ENCODE results near the gene CUBN.

DNA sequence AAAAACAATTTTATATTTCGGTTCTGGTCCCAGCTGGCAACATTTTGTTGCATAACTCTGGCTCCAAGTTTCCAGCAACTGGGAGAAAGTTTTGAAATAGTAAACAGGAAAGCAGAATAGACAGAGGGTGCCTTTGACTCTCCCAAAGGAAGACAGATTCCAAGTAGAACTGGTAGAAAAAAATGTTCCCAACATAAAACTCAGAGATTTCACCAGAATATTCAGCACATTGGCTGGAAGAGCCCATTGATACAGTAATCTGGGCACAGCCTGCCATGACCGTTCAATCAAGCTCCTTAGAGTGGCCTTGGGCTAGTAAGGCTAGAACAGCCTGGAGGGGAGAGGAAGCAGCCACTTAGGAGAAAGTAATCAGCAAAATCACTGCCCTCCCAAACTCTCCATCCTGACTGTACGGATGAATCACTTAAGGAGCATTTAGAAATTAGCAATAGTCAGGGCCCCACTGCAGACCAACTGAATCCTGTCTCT is 120.4 kb downstream of the CUBN start:
- TF ChIP-seq ZBTB8A (tag by site-specific recombination; IDR thresholded peaks at IDR 0.05) (no peak), SP2 (tag by site-specific recombination; IDR thresholded peaks at IDR 0.05) (no peak), ZFHX2 (tag by site-specific recombination; conservative IDR thresholded peaks at IDR 0.05) (no peak), ZNF391 (tag by site-specific recombination; IDR thresholded peaks at IDR 0.05; ENCODE audit: borderline replicate concordance, low read depth) (no peak), KLF9 (tag by site-specific recombination; IDR thresholded peaks at IDR 0.05; ENCODE audit: low read depth) (no peak)
- TF ChIP-seq, protein P1, sequence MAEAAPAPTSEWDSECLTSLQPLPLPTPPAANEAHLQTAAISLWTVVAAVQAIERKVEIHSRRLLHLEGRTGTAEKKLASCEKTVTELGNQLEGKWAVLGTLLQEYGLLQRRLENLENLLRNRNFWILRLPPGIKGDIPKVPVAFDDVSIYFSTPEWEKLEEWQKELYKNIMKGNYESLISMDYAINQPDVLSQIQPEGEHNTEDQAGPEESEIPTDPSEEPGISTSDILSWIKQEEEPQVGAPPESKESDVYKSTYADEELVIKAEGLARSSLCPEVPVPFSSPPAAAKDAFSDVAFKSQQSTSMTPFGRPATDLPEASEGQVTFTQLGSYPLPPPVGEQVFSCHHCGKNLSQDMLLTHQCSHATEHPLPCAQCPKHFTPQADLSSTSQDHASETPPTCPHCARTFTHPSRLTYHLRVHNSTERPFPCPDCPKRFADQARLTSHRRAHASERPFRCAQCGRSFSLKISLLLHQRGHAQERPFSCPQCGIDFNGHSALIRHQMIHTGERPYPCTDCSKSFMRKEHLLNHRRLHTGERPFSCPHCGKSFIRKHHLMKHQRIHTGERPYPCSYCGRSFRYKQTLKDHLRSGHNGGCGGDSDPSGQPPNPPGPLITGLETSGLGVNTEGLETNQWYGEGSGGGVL (tag by site-specific recombination; IDR thresholded peaks at IDR 0.05) = no peak
- TF ChIP-seq, protein P2, sequence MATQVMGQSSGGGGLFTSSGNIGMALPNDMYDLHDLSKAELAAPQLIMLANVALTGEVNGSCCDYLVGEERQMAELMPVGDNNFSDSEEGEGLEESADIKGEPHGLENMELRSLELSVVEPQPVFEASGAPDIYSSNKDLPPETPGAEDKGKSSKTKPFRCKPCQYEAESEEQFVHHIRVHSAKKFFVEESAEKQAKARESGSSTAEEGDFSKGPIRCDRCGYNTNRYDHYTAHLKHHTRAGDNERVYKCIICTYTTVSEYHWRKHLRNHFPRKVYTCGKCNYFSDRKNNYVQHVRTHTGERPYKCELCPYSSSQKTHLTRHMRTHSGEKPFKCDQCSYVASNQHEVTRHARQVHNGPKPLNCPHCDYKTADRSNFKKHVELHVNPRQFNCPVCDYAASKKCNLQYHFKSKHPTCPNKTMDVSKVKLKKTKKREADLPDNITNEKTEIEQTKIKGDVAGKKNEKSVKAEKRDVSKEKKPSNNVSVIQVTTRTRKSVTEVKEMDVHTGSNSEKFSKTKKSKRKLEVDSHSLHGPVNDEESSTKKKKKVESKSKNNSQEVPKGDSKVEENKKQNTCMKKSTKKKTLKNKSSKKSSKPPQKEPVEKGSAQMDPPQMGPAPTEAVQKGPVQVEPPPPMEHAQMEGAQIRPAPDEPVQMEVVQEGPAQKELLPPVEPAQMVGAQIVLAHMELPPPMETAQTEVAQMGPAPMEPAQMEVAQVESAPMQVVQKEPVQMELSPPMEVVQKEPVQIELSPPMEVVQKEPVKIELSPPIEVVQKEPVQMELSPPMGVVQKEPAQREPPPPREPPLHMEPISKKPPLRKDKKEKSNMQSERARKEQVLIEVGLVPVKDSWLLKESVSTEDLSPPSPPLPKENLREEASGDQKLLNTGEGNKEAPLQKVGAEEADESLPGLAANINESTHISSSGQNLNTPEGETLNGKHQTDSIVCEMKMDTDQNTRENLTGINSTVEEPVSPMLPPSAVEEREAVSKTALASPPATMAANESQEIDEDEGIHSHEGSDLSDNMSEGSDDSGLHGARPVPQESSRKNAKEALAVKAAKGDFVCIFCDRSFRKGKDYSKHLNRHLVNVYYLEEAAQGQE (tag by site-specific recombination; IDR thresholded peaks at IDR 0.05) = no peak
- TF ChIP-seq, protein P3, sequence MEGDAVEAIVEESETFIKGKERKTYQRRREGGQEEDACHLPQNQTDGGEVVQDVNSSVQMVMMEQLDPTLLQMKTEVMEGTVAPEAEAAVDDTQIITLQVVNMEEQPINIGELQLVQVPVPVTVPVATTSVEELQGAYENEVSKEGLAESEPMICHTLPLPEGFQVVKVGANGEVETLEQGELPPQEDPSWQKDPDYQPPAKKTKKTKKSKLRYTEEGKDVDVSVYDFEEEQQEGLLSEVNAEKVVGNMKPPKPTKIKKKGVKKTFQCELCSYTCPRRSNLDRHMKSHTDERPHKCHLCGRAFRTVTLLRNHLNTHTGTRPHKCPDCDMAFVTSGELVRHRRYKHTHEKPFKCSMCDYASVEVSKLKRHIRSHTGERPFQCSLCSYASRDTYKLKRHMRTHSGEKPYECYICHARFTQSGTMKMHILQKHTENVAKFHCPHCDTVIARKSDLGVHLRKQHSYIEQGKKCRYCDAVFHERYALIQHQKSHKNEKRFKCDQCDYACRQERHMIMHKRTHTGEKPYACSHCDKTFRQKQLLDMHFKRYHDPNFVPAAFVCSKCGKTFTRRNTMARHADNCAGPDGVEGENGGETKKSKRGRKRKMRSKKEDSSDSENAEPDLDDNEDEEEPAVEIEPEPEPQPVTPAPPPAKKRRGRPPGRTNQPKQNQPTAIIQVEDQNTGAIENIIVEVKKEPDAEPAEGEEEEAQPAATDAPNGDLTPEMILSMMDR (tag by site-specific recombination; IDR thresholded peaks at IDR 0.05) = no peak
